Endodermal cell (in vitro differentiated cells): ENCODE results near the gene PADI6. TPM values are rescaled to one million over a fixed set of nuclear protein-coding genes. Genes with fewer than 3 reads are reported as not detected.

ENCODE experiments used
- DNase-seq: peaks from one replicate; pipeline ENCODE4 v3.0.0-alpha.2; 2017
- H3K27ac ChIP-seq: 2 replicates; pipeline ENCODE4 v1.5.1; 2013; ENCODE audit warnings: mild to moderate bottlenecking, low read depth, low read length, moderate library complexity
- H3K27me3 ChIP-seq: 2 replicates; pipeline ENCODE4 v1.6.1; 2013; ENCODE audit warnings: mild to moderate bottlenecking, low read length, moderate library complexity; ENCODE audit not compliant: insufficient read depth, control insufficient read depth, poor library complexity, severe bottlenecking
- H3K36me3 ChIP-seq: 2 replicates; pipeline ENCODE4 v1.7.0; 2013; ENCODE audit warnings: mild to moderate bottlenecking, low read length, moderate library complexity; ENCODE audit not compliant: control insufficient read depth, insufficient read depth
- H3K4me1 ChIP-seq: one replicate; pipeline ENCODE4 v1.7.0; 2013; ENCODE audit warnings: low read length; ENCODE audit not compliant: control insufficient read depth, insufficient read depth
- H3K4me3 ChIP-seq: 2 replicates; pipeline ENCODE4 v1.5.1; 2013; ENCODE audit warnings: mild to moderate bottlenecking, low read length, moderate library complexity
- H3K9ac ChIP-seq: 2 replicates; pipeline ENCODE4 v1.6.1; 2013; ENCODE audit warnings: mild to moderate bottlenecking, low read length, moderate library complexity; ENCODE audit not compliant: poor library complexity, severe bottlenecking; ENCODE audit errors: extremely low read depth
- H3K9me3 ChIP-seq: 2 replicates; pipeline ENCODE4 v1.6.1; 2013; ENCODE audit warnings: mild to moderate bottlenecking, low read length, moderate library complexity; ENCODE audit not compliant: control insufficient read depth
- H3K27ac Mint-ChIP-seq: 2 replicates; pipeline ENCODE4 v1.8.0; 2020; ENCODE audit warnings: mixed read lengths
- H3K27me3 Mint-ChIP-seq: 2 replicates; pipeline ENCODE4 v1.8.0; 2021; ENCODE audit warnings: mild to moderate bottlenecking, mixed read lengths; ENCODE audit not compliant: insufficient read depth
- H3K36me3 Mint-ChIP-seq: 2 replicates; pipeline ENCODE4 v1.8.0; 2020; ENCODE audit warnings: low read depth, mixed read lengths
- H3K4me1 Mint-ChIP-seq: 2 replicates; pipeline ENCODE4 v1.8.0; 2020; ENCODE audit warnings: mixed read lengths
- H3K4me3 Mint-ChIP-seq: 2 replicates; pipeline ENCODE4 v1.8.0; 2020; ENCODE audit warnings: mild to moderate bottlenecking, moderate library complexity, mixed read lengths
- H3K9me3 Mint-ChIP-seq: 2 replicates; pipeline ENCODE4 v1.8.0; 2020; ENCODE audit warnings: mild to moderate bottlenecking, mixed read lengths
- CTCF ChIP-seq: fragments of 200-600 bp; sonication (generic); conservative IDR thresholded peaks from 2 replicates; pipeline ENCODE4 v1.5.0; 2021; ENCODE audit warnings: antibody characterized with exemption, mild to moderate bottlenecking
- WGBS, 2 experiments: methylation state at CpG; one replicate each; pipeline versions ENCODE4 v1.1.5 to v1.1.7; 2013; ENCODE audit warnings: missing lambda C conversion rate in 2 of 2, mixed read lengths in 1 of 2; ENCODE audit not compliant: insufficient coverage in 1 of 2, insufficient read length in 1 of 2; 5-methylcytosine and 5-hydroxymethylcytosine counted together
- long read RNA-seq, 4 experiments: library from polyadenylated mRNA in 2 of 4; library from RNA in 1 of 4; library from capped mRNA in 1 of 4; stranded (forward) in 3 of 4; unstranded in 1 of 4; transcript quantifications; one replicate each; pipeline ENCODE4 v2.0.0, GENCODE V29; 2020 to 2021; ENCODE audit warnings: inconsistent platforms in 1 of 4
- polyA plus RNA-seq, 2 experiments: library from polyadenylated mRNA; stranded (reverse); fragments of 50-300 nt; gene quantifications; one replicate each; pipeline ENCODE4 v1.2.3, GENCODE V29; 2013
- total RNA-seq, 2 donors: library from RNA; stranded (reverse); fragmentation: NEBNext Ultra II Directional in 1 of 2; extraction: Animal tissue kit (Norgen Biotek cat#: 25700) in 1 of 2; gene quantifications; 2 replicates in 1 of 2; 3 replicates in 1 of 2; pipeline ENCODE4 v1.2.1, GENCODE V29; 2021

The PADI6 gene
- total RNA-seq = not detected
- not detected for polyA plus RNA-seq (2013, experiment 1 of 2)
- not detected for polyA plus RNA-seq (2013, experiment 2 of 2)
- long read RNA-seq, experiment 1 = 0 reads
- long read RNA-seq, experiment 2 = 0 reads
- long read RNA-seq, experiment 3 = 0 reads
- long read RNA-seq, experiment 4 = 0 reads

DNA sequence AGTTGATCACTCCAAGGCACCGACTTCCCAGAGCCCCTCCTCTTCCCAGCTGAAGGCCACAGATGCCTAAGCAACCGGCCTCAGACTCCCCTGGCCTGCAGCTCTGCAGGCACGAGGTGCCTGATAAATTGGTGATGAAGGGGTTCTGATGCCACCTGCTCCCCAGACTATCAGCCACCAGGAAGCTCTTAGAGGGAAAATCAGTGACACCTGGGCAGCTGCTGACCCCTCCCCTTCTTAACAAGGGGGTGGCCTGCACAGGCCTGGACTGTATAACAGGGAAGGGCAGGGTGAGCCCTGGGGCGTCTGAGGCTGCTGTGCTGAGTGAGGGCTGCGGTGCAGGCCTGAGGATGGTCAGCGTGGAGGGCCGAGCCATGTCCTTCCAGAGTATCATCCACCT lies at the start of gene PADI6:
TSS of gene PADI6 (plus strand) at position 301 of the 400 bp plus-strand sequence. CDS start at position 351, 50 bp downstream.
- no peaks in the 10 kb centered on the region for H3K27me3 Mint-ChIP-seq
- TF ChIP-seq CTCF = no peak
- no peaks in the 10 kb centered on the region for H3K4me1 Mint-ChIP-seq
- H3K4me1 ChIP-seq = no peaks in the 10 kb centered on the region
- H3K9me3 Mint-ChIP-seq = no peaks in the 10 kb centered on the region
- 77% methylated on average over 7 of the region's 7 CpGs; no CpG with 5 or more reads in 1 of the 2 experiments for WGBS, 2 experiments
- no peak within 1 kb of the TSS for H3K27ac ChIP-seq
- no peak for DNase-seq
- H3K27ac Mint-ChIP-seq = no peak within 1 kb of the TSS
- no peaks in the 10 kb centered on the region for H3K9me3 ChIP-seq
- no peak within 1 kb of the TSS for H3K4me3 Mint-ChIP-seq
- no peak within 1 kb of the TSS for H3K4me3 ChIP-seq
- no peaks in the 10 kb centered on the region for H3K27me3 ChIP-seq
- H3K36me3 ChIP-seq = no peaks in the 10 kb centered on the region
- no peaks in the 10 kb centered on the region for H3K36me3 Mint-ChIP-seq
- no peak within 1 kb of the TSS for H3K9ac ChIP-seq

DNA sequence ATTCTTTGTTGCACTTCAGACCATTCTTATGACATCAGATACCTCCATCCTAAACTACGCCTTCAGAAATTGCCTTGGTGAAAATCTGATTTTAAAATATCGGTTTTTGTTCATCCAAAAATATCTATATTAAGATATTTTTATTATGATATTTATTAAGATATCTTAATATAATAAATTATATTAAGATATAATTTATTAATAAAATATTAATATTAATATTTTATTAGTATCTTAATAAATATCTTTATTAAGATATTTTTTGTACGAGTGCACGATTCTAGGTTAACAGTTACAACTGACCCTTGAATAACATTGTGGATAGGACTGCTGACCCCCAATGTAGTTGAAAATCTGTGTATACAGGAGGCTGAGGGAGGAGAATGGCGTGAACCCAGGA lies 43.1 kb upstream of the PADI6 start:
- no peak overlapping the region for H3K9ac ChIP-seq
- Mint-ChIP-seq H3K27me3 (peaks cover 11% of the 10 kb centered on the region), H3K9me3 (peaks cover 10% of the 10 kb centered on the region), H3K4me3 (no peak overlapping the region), H3K27ac (no peak overlapping the region), H3K4me1 (no peaks in the 10 kb centered on the region), H3K36me3 (no peaks in the 10 kb centered on the region)
- DNase-seq = no peak
- no peak for TF ChIP-seq CTCF
- H3K4me3 ChIP-seq = no peak overlapping the region
- 75 to 100% methylated on average over 2 to 4 of the region's 5 CpGs for WGBS, 2 experiments
- no peaks in the 10 kb centered on the region for H3K27me3 ChIP-seq
- no peaks in the 10 kb centered on the region for H3K36me3 ChIP-seq
- H3K27ac ChIP-seq = no peak overlapping the region
- no peaks in the 10 kb centered on the region for H3K4me1 ChIP-seq
- peaks cover 5% of the 10 kb centered on the region for H3K9me3 ChIP-seq

DNA sequence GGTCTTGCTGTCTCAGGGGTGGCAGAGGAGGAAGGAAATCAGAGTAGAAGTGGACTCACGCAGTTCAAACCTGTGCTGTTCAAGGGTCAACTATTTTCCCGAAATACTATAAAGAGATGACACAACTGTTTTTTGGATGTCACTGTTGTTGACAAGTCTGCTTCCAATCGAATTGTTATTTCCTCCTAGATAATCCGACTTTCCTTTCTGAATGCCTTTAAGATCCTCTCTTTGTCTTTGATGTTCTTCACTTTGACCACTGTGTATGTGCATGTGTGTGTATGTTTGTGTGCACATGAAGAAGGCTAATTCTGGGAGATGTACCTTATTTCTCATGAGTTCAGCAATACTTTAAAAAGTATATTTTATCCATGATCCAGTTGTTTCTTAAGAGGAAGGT lies 42.4 kb upstream of the PADI6 start:
- H3K9me3 Mint-ChIP-seq = peaks cover 9% of the 10 kb centered on the region

More for the DNA sequence above, 42.4 kb upstream of the PADI6 start:
- no peaks in the 10 kb centered on the region for H3K4me1 ChIP-seq
- H3K27ac ChIP-seq = no peak overlapping the region
- no peaks in the 10 kb centered on the region for H3K4me1 Mint-ChIP-seq
- no peak overlapping the region for H3K4me3 Mint-ChIP-seq
- H3K4me3 ChIP-seq = no peak overlapping the region
- peaks cover 11% of the 10 kb centered on the region for H3K27me3 Mint-ChIP-seq
- H3K36me3 Mint-ChIP-seq = no peaks in the 10 kb centered on the region
- H3K9ac ChIP-seq = no peak overlapping the region
- DNase-seq = no peak
- WGBS, 2 experiments = 93 to 94% methylated on average over 3 to 4 of the region's 4 CpGs
- H3K9me3 ChIP-seq = peaks cover 3% of the 10 kb centered on the region
- no peak overlapping the region for H3K27ac Mint-ChIP-seq
- no peaks in the 10 kb centered on the region for H3K36me3 ChIP-seq
- H3K27me3 ChIP-seq = no peaks in the 10 kb centered on the region
- no peak for TF ChIP-seq CTCF
